CD14-positive monocyte (primary cell): ENCODE data around the gene KLHDC8A. TPM values are rescaled to one million over a fixed set of nuclear protein-coding genes. Genes with fewer than 3 reads are reported as not detected.

ENCODE experiments used
- DNase-seq, 3 donors: peaks; one replicate each; pipeline ENCODE4 v3.0.0-alpha.2; 2011 to 2022
- H2AFZ ChIP-seq: 2 replicates; pipeline ENCODE4 v1.6.0; 2012; ENCODE audit warnings: mild to moderate bottlenecking, low read depth, low read length, inconsistent platforms; ENCODE audit not compliant: insufficient read depth, poor library complexity, severe bottlenecking
- H3K27ac ChIP-seq, 2 donors: 1 replicate in 1 of 2; 2 replicates in 1 of 2; pipeline ENCODE4 v1.5.1; 2012 to 2013; ENCODE audit warnings: low read length in 2 of 2, control low read depth in 1 of 2, inconsistent platforms in 1 of 2, low read depth in 1 of 2, mild to moderate bottlenecking in 1 of 2
- H3K27me3 ChIP-seq, 2 donors: one replicate each; pipeline versions ENCODE4 v1.6.0 to v1.6.1; 2011 to 2013; ENCODE audit warnings: low read length in 2 of 2; ENCODE audit not compliant: control insufficient read depth in 2 of 2, insufficient read depth in 2 of 2
- H3K36me3 ChIP-seq, 2 donors: replicated peaks in 1 of 2; 1 replicate in 1 of 2; 2 replicates in 1 of 2; pipeline versions ENCODE4 v1.5.1 to v1.6.1; 2012 to 2013; ENCODE audit warnings: low read length in 2 of 2, control low read depth in 1 of 2, inconsistent platforms in 1 of 2, mild to moderate bottlenecking in 1 of 2; ENCODE audit not compliant: insufficient read depth in 2 of 2, control insufficient read depth in 1 of 2
- H3K4me1 ChIP-seq, 2 donors: 1 replicate in 1 of 2; 2 replicates in 1 of 2; pipeline versions ENCODE4 v1.5.1 to v1.6.1; 2012 to 2013; ENCODE audit warnings: low read length in 2 of 2, control low read depth in 1 of 2, inconsistent platforms in 1 of 2, mild to moderate bottlenecking in 1 of 2, moderate library complexity in 1 of 2; ENCODE audit not compliant: insufficient read depth in 2 of 2, control insufficient read depth in 1 of 2
- H3K4me2 ChIP-seq: replicated peaks from 2 replicates; pipeline ENCODE3; 2012; ENCODE audit warnings: low read length, moderate library complexity, mild to moderate bottlenecking; ENCODE audit not compliant: poor library complexity, severe bottlenecking; ENCODE audit errors: extremely low read depth
- H3K4me3 ChIP-seq, 3 experiments: fragments of 200-600 bp in 1 of 3; sonication (generic) in 1 of 3; replicated peaks in 1 of 3; 1 replicate in 2 of 3; 2 replicates in 1 of 3; pipeline ENCODE4 v1.5.1; 2011 to 2013; ENCODE audit warnings: low read length in 3 of 3, mild to moderate bottlenecking in 3 of 3, control low read depth in 2 of 3, low read depth in 2 of 3, inconsistent platforms in 1 of 3, moderate library complexity in 1 of 3
- H3K79me2 ChIP-seq: 2 replicates; pipeline ENCODE4 v1.6.0; 2012; ENCODE audit warnings: mild to moderate bottlenecking, control low read depth, inconsistent platforms, low read length, moderate library complexity; ENCODE audit not compliant: insufficient read depth
- H3K9ac ChIP-seq: 2 replicates; pipeline ENCODE4 v1.6.0; 2017; ENCODE audit warnings: low read length, mild to moderate bottlenecking; ENCODE audit not compliant: insufficient read depth, poor library complexity, severe bottlenecking
- H3K9me3 ChIP-seq, 2 donors: replicated peaks in 1 of 2; 1 replicate in 1 of 2; 2 replicates in 1 of 2; pipeline versions ENCODE4 v1.5.1 to v1.6.1; 2012 to 2013; ENCODE audit warnings: low read length in 2 of 2, control low read depth in 1 of 2; ENCODE audit not compliant: control insufficient read depth in 1 of 2, insufficient read depth in 1 of 2
- H4K20me1 ChIP-seq: 2 replicates; pipeline ENCODE4 v1.6.0; 2012; ENCODE audit warnings: mild to moderate bottlenecking, low read length, control low read depth, moderate library complexity; ENCODE audit not compliant: insufficient read depth
- H3K27ac Mint-ChIP-seq, 7 donors: one replicate each; pipeline ENCODE4 v1.8.0; 2020; ENCODE audit warnings: mild to moderate bottlenecking in 7 of 7, mixed read lengths in 7 of 7, moderate library complexity in 6 of 7, inconsistent platforms in 2 of 7
- H3K27me3 Mint-ChIP-seq, 3 donors: one replicate each; pipeline ENCODE4 v1.8.0; 2021 to 2022; ENCODE audit warnings: low read depth in 3 of 3, mild to moderate bottlenecking in 3 of 3, mixed read lengths in 3 of 3, moderate library complexity in 3 of 3, inconsistent platforms in 1 of 3
- H3K36me3 Mint-ChIP-seq, 2 donors: one replicate each; pipeline ENCODE4 v1.8.0; 2020; ENCODE audit warnings: mixed read lengths in 2 of 2, inconsistent platforms in 1 of 2, mild to moderate bottlenecking in 1 of 2
- H3K4me1 Mint-ChIP-seq: one replicate; pipeline ENCODE4 v1.8.0; 2020; ENCODE audit warnings: mild to moderate bottlenecking, mixed read lengths
- H3K4me3 Mint-ChIP-seq, 2 donors: one replicate each; pipeline ENCODE4 v1.8.0; 2020; ENCODE audit warnings: mild to moderate bottlenecking in 2 of 2, mixed read lengths in 2 of 2, moderate library complexity in 1 of 2
- H3K9me3 Mint-ChIP-seq, 7 donors: one replicate each; pipeline ENCODE4 v1.8.0; 2020 to 2022; ENCODE audit warnings: mixed read lengths in 7 of 7, mild to moderate bottlenecking in 6 of 7, moderate library complexity in 6 of 7, inconsistent platforms in 2 of 7
- CTCF ChIP-seq: fragments of 200-600 bp; IDR thresholded peaks from one replicate; pipeline ENCODE4 v1.8.0; 2022; ENCODE audit warnings: antibody characterized with exemption, mild to moderate bottlenecking
- WGBS: methylation state at CpG from one replicate; pipeline ENCODE4 v1.1.5; 2013; ENCODE audit warnings: missing lambda C conversion rate; ENCODE audit not compliant: insufficient coverage; 5-methylcytosine and 5-hydroxymethylcytosine counted together
- intact Hi-C, 2 donors: fragments of 100-400 bp; cut with micrococcal nuclease; formaldehyde crosslinking; loops; one replicate each; pipeline versions ENCODE4 v1.15.0 to v1.15.1; 2023
- polyA plus RNA-seq, 3 donors: library from polyadenylated mRNA; depleted of rRNA in 1 of 3; unstranded in 2 of 3; stranded (reverse) in 1 of 3; fragments of 300-500 nt in 2 of 3; fragments of >200 nt in 1 of 3; fragmentation: Illumina TruSeq in 2 of 3; gene quantifications; 1 replicate in 2 of 3; 2 replicates in 1 of 3; pipeline ENCODE4 v1.2.3, GENCODE V29; 2012 to 2021

The KLHDC8A gene
- polyA plus RNA-seq, 3 donors, result not detected

DNA sequence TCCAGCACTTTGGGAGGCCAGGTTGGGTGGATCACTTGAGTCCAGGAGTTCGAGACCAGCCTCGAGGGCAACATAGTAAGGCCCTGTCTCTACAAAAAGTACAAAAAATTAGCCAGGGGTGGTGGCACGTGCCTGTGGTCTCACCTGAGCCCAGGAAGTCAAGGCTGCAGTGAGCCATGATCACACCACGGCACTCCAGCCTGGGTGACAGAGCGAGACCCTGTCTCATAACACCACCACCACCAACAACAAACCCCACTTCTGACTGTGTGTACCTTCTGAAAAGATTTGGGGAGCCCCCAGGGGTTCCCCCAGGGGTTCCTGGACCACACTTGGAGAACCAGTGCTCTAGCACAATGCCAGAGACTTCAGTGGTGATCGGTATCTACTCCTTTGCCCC is 65.1 kb downstream of the KLHDC8A start:
- no peak for TF ChIP-seq CTCF
- peaks cover 50% of the 10 kb centered on the region for H3K4me1 Mint-ChIP-seq
- H3K27me3 ChIP-seq, result no peaks in the 10 kb centered on the region
- no peak overlapping the region for H3K27ac ChIP-seq
- no peak for DNase-seq
- no peak overlapping the region for H3K9ac ChIP-seq
- H3K9me3 Mint-ChIP-seq, result no peaks in the 10 kb centered on the region
- no peaks in the 10 kb centered on the region for H3K9me3 ChIP-seq
- H3K27ac Mint-ChIP-seq, result peak overlapping the region in 4 of 7 donors; percentile 12 to 54 (median 32)
- peaks cover 0 to 4% (median 3%) of the 10 kb centered on the region in 3 donors for H3K27me3 Mint-ChIP-seq
- no peak overlapping the region for H3K4me3 Mint-ChIP-seq
- 96% methylated on average over 4 of the region's 6 CpGs for WGBS
- intact Hi-C loops, result no loop called here
- H3K4me3 ChIP-seq, result no peak overlapping the region
- no peaks in the 10 kb centered on the region for H4K20me1 ChIP-seq
- no peak overlapping the region for H2AFZ ChIP-seq
- no peaks in the 10 kb centered on the region for H3K36me3 Mint-ChIP-seq
- H3K79me2 ChIP-seq, result no peaks in the 10 kb centered on the region
- H3K4me1 ChIP-seq, result peaks cover 31 to 40% of the 10 kb centered on the region in 2 donors
- H3K4me2 ChIP-seq, result no peak overlapping the region
- no peaks in the 10 kb centered on the region for H3K36me3 ChIP-seq

DNA sequence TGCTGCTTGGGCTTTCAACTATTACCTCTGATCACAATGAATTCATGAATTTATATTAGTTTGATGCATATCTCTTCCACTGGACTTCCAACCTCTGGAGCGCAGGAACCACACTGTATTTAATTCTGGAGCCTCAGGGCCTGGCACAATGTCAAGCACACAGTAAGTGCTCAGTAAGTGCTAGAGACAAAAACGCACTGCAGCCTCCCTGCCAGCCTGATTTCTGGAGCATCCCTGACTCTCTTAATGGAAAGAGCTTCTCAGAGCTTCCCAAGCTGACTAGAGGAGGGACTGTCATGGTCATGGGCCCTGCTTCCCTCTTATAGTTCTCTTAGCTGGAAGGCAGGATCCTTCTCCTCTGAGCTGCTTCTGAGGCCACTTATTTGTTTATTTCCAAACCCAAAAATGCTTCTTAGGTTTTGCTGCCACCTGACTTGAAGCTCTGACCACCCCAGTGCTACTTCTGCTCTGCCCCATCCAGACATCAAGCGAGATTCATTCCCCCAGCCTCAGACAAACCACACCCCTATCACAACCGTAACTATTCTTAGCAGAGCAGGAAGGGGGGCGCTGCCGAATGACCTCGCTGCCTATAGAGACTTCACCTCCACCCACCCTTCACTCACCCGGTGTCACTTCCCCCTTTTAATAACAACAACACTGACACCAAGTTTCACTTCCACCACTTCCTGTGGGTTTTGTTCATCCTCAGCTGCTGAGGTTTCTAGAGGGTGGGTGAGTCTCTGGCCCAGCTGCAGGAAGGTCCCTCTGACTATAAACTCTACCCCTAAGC is 68.8 kb downstream of the KLHDC8A start:
- TF ChIP-seq CTCF, result no peak
- Histone ChIP-seq H3K27ac (peak overlapping the region; percentile 93 to 95), H3K9ac (peak overlapping the region; percentile 59), H3K4me3 (peak overlapping the region in 1 of 3 experiments; percentile 64), H3K36me3 (no peaks in the 10 kb centered on the region), H3K9me3 (no peaks in the 10 kb centered on the region), H3K27me3 (no peaks in the 10 kb centered on the region), H3K4me1 (peaks cover 63 to 75% of the 10 kb centered on the region in 2 donors), H2AFZ (no peak overlapping the region), H4K20me1 (no peaks in the 10 kb centered on the region), H3K4me2 (peak overlapping the region; percentile 67), H3K79me2 (peaks cover 5% of the 10 kb centered on the region)
- Mint-ChIP-seq H3K4me3 (peak overlapping the region; percentile 56 to 75), H3K27ac (peak overlapping the region; percentile 96 to 99 (median 98)), H3K27me3 (peaks cover 0 to 5% (median 2%) of the 10 kb centered on the region in 3 donors), H3K9me3 (no peaks in the 10 kb centered on the region), H3K4me1 (peaks cover 72% of the 10 kb centered on the region), H3K36me3 (no peaks in the 10 kb centered on the region)
- DNase-seq, result peak; percentile 92 to 95 (median 93)
- WGBS, result 13% methylated on average over 8 of the region's 8 CpGs
- intact Hi-C loops, result loop anchor here in 1 of 2 donors (5.0 kb wide), 1 partner anchor 34 kb away; the partner anchor contains the start of gene NUAK2
